Measurements from ENCODE around the gene CAMK1G. TPM values are rescaled to one million over a fixed set of nuclear protein-coding genes. Genes with fewer than 3 reads are reported as not detected.

Gene CAMK1G
- total and polyA plus RNA-seq, 2 of the 4 experiments (the other 2 are of a cell fraction), result 0.72 to 1.8 TPM

DNA sequence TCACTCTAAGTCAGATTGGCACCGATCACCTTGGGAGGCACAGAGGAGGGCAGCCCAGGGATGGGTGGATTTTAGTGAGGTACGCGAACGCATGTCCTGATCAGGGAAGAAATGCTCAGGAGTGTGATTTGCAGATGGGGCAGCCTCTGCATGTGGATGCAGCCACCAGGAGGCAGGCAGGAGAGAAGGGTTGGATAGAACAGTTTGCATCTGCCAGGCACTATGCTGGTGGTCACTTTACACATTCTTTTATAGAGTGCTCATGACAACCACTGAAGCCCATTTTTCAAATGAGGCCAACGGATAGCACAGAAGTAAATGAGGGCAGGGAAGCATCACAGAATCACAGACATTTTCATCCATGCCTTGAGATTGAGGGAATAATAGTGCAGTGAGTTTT is 63.0 kb downstream of the CAMK1G start:
- peak; percentile 12; the same call in 1 of the 2 replicates for ATAC-seq (ENCODE audit: low read depth)
- H3K18ac ChIP-seq (ENCODE audit: low read depth, low read length), result no peak overlapping the region
- H2AK5ac ChIP-seq (ENCODE audit: low read depth, low read length), result peak overlapping the region; percentile 29; the same call in 1 of the 2 replicates
- in situ Hi-C loops (cut with MboI; ENCODE audit: low sequenced_read_pairs), result no loop called here
- peak overlapping the region; percentile 32; the same call in 1 of the 2 replicates for H3K4ac ChIP-seq (ENCODE audit: low read depth, low read length)
- H2BK15ac ChIP-seq (ENCODE audit: low read depth, low read length), result no peak overlapping the region
- DNase-seq, result peak; percentile 63
- WGBS, 2 experiments (ENCODE audit: extremely low coverage in 2 of 2, insufficient read length in 1 of 2), result no CpG with 5 or more reads among the region's 5 CpGs
- no peak overlapping the region for H2BK5ac ChIP-seq (ENCODE audit: low read depth, low read length, poor library complexity, severe bottlenecking)
- H3K27ac ChIP-seq (ENCODE audit: insufficient read depth, low read length), result no peak overlapping the region
- dilution Hi-C loops (cut with HindIII; ENCODE audit: low sequenced_read_pairs, unreplicated experiment), result no loop called here
- H4K20me1 ChIP-seq (ENCODE audit: insufficient read depth, low read length), result no peaks in the 10 kb centered on the region
- 0 out of 2 replicates have a peak overlapping the region, but pooled peaks have one; percentile 56 for H3K23ac ChIP-seq (ENCODE audit: low read depth, low read length)
- CTCF ChIA-PET, result interaction anchor here (0.7 kb wide), 1 partner anchor 18 kb away, joined by 3 read pairs; no protein-coding TSS in a partner anchor
- no peak overlapping the region; the same call in 1 of the 2 replicates for H4K91ac ChIP-seq (ENCODE audit: insufficient read depth, low read depth, low read length)
- TF ChIP-seq SMC3 (IDR thresholded peaks at IDR 0.05; ENCODE audit: low read depth, low read length), result 0 out of 2 replicates have a peak, but pooled peaks have one; percentile 29
- TF ChIP-seq CHD1 (IDR thresholded peaks at IDR 0.05; ENCODE audit: low read depth, low read length), result no peak
- peak; percentile 28 for TF ChIP-seq RAD21 (IDR thresholded peaks at IDR 0.05; ENCODE audit: low read length)
- no peak for TF ChIP-seq POLR2A (IDR thresholded peaks at IDR 0.05; ENCODE audit: low read depth, low read length)
- no peak for TF ChIP-seq USF2 (IDR thresholded peaks at IDR 0.05; ENCODE audit: low read depth, low read length)
- TF ChIP-seq, protein P1, sequence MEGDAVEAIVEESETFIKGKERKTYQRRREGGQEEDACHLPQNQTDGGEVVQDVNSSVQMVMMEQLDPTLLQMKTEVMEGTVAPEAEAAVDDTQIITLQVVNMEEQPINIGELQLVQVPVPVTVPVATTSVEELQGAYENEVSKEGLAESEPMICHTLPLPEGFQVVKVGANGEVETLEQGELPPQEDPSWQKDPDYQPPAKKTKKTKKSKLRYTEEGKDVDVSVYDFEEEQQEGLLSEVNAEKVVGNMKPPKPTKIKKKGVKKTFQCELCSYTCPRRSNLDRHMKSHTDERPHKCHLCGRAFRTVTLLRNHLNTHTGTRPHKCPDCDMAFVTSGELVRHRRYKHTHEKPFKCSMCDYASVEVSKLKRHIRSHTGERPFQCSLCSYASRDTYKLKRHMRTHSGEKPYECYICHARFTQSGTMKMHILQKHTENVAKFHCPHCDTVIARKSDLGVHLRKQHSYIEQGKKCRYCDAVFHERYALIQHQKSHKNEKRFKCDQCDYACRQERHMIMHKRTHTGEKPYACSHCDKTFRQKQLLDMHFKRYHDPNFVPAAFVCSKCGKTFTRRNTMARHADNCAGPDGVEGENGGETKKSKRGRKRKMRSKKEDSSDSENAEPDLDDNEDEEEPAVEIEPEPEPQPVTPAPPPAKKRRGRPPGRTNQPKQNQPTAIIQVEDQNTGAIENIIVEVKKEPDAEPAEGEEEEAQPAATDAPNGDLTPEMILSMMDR (conservative IDR thresholded peaks at IDR 0.05; ENCODE audit: low read depth, low read length), result peak; percentile 33
- no peak overlapping the region for H3K4me3 ChIP-seq (ENCODE audit: insufficient read depth, low read depth, low read length)
- no peak overlapping the region for H3K9ac ChIP-seq (ENCODE audit: low read depth, low read length)
- no peaks in the 10 kb centered on the region for H3K27me3 ChIP-seq (ENCODE audit: control insufficient read depth, insufficient read depth, low read length)
- no peak overlapping the region for H4K8ac ChIP-seq (ENCODE audit: low read depth in 2 of 2, low read length in 2 of 2)
- H3K4me1 ChIP-seq (ENCODE audit: control insufficient read depth, insufficient read depth, low read length), result peaks cover 33% of the 10 kb centered on the region
- no peak overlapping the region for H3K4me2 ChIP-seq (ENCODE audit: low read depth, low read length)
- no peaks in the 10 kb centered on the region for H3K36me3 ChIP-seq (ENCODE audit: control insufficient read depth, insufficient read depth, low read length)
- H3K79me1 ChIP-seq (ENCODE audit: low read depth in 1 of 2, low read length in 2 of 2), result no peaks in the 10 kb centered on the region
- H2BK20ac ChIP-seq (ENCODE audit: low read depth, low read length), result 0 out of 2 replicates have a peak overlapping the region, but pooled peaks have one; percentile 21
- H4K5ac ChIP-seq (ENCODE audit: low read depth, low read length), result no peak overlapping the region
- H2AK9ac ChIP-seq (replicated peaks; ENCODE audit: low read depth, low read length, poor library complexity), result peak overlapping the region; percentile 7
- H2AFZ ChIP-seq (replicated peaks; ENCODE audit: low read length, poor library complexity), result peak overlapping the region; percentile 62
- intact Hi-C loops (cut with micrococcal nuclease), result loop anchor here (1.0 to 5.0 kb wide), 2 partner anchors 47 to 101 kb away; no protein-coding TSS in a partner anchor
- peaks cover 27% of the 10 kb centered on the region for H3K9me1 ChIP-seq (ENCODE audit: insufficient read depth, low read length)
- no peaks in the 10 kb centered on the region for H3K9me3 ChIP-seq (ENCODE audit: control insufficient read depth, insufficient read depth, low read length)
- peak overlapping the region; percentile 46; the same call in 1 of the 2 replicates for H2BK120ac ChIP-seq (ENCODE audit: low read depth, low read length)
- BruUV-seq (replicated peaks), result no TSS peak
- POLR2A ChIA-PET (ENCODE audit: unreplicated experiment), result no interaction called here
- peak overlapping the region; percentile 88 for H3K14ac ChIP-seq (replicated peaks; ENCODE audit: low read depth, low read length)
- no peak overlapping the region for H3K56ac ChIP-seq (ENCODE audit: extremely low read depth, insufficient read depth, low read length)

Measured in IMR-90 (cell line).